ENCODE results near the gene MLKL.

DNA sequence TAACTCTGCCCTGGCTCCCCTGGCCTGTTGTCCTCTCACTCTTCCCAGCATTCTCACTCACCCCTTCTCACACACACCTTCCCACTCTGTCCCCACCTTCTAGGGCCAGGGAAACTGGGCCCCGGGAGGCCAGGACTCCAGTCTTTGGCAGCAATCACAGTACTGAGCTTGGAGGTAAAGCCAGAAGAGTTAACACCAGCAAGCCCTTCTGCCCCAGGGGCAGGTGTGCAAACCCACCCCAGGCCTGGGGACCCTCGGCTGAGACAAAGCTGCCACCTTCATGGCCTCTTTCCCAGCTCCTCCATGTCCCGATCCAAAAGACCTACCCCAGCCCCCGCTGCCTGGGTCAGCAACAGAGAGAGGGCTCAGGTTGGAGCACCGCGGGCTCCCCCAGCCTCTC is 36.9 kb upstream of the MLKL start:
- TF ChIP-seq, protein P1, sequence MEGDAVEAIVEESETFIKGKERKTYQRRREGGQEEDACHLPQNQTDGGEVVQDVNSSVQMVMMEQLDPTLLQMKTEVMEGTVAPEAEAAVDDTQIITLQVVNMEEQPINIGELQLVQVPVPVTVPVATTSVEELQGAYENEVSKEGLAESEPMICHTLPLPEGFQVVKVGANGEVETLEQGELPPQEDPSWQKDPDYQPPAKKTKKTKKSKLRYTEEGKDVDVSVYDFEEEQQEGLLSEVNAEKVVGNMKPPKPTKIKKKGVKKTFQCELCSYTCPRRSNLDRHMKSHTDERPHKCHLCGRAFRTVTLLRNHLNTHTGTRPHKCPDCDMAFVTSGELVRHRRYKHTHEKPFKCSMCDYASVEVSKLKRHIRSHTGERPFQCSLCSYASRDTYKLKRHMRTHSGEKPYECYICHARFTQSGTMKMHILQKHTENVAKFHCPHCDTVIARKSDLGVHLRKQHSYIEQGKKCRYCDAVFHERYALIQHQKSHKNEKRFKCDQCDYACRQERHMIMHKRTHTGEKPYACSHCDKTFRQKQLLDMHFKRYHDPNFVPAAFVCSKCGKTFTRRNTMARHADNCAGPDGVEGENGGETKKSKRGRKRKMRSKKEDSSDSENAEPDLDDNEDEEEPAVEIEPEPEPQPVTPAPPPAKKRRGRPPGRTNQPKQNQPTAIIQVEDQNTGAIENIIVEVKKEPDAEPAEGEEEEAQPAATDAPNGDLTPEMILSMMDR (IDR thresholded peaks at IDR 0.05): no peak
- no peak for TF ChIP-seq POLR2A (IDR thresholded peaks at IDR 0.05)

Measured in lower leg skin (tissue), 3 donors.